Adrenal gland (tissue), 5 donors: Measurements from ENCODE around the gene BCAS2.

Source experiments
- CTCF ChIP-seq, 6 experiments: fragments of 450-650 bp in 4 of 6; fragments of 200-600 bp in 2 of 6; sonication (generic) in 1 of 6; IDR thresholded peaks; 1 replicate in 5 of 6; 2 replicates in 1 of 6; pipeline versions ENCODE4 v1.5.1 to v1.8.0; 2016 to 2021; ENCODE audit warnings: antibody characterized with exemption in 6 of 6, mild to moderate bottlenecking in 2 of 6, moderate library complexity in 1 of 6
- POLR2A ChIP-seq, 2 donors: fragments of 450-650 bp; IDR thresholded peaks; one replicate each; pipeline ENCODE4 v1.6.1; 2017; ENCODE audit warnings: antibody characterized with exemption in 2 of 2, mild to moderate bottlenecking in 2 of 2, moderate library complexity in 1 of 2
- donor health status: DM: no; HTN: no; CAD: no.

GRCh38 chr1:114531094-114531493, 50.3 kb downstream of the BCAS2 start:
- TF ChIP-seq CTCF (IDR thresholded peaks at IDR 0.05) (no peak), POLR2A (IDR thresholded peaks at IDR 0.05) (no peak)
